ENCODE results near the gene SAMD14.
A peak's percentile ranks its signal among the peaks of the same experiment; 100 is the strongest.

Gene SAMD14

DNA sequence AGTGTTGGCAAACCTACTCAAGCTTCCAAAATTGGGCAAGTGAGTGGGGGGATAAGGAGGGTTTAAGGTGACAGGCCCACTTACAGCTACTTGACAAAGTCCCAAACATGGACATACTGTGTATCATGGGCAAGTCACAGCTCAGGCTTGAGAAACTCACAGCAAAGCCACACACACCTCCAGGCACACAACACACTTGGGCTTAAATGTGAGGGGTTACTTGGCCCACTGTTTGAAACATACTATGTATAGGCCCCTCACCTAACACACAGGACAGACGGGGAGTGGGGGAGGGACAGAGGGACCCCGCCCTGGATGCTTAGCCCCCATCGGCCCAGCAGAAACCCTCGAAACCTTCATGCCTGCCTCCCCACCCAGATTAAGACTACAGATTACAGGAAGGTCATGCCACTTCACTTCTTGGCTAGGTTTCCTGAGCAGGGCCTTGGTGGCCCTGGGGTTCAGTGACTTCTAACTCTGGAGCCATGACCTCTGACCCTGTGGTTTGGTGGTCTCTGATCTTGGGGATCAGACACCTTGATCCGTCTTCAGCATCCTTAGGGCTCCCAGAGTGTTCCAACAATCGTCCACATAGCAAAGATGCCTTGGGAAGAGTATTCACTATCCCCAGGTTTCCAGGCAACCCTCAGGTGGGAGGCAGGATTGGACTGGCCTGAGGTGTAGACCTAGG lies 2.3 kb upstream of the SAMD14 start:
- DNase-seq: no peak

- DNase-seq: no peak
Measured at GRCh38 chr17:50130559-50131305, 772 bp upstream of the SAMD14 start.

GRCh38 chr17:50129353-50129727 lies 620 bp downstream of the SAMD14 start:
- no peak for DNase-seq

- DNase-seq: no peak
Measured at GRCh38 chr17:50128441-50129352, 1.3 kb downstream of the SAMD14 start.

DNA sequence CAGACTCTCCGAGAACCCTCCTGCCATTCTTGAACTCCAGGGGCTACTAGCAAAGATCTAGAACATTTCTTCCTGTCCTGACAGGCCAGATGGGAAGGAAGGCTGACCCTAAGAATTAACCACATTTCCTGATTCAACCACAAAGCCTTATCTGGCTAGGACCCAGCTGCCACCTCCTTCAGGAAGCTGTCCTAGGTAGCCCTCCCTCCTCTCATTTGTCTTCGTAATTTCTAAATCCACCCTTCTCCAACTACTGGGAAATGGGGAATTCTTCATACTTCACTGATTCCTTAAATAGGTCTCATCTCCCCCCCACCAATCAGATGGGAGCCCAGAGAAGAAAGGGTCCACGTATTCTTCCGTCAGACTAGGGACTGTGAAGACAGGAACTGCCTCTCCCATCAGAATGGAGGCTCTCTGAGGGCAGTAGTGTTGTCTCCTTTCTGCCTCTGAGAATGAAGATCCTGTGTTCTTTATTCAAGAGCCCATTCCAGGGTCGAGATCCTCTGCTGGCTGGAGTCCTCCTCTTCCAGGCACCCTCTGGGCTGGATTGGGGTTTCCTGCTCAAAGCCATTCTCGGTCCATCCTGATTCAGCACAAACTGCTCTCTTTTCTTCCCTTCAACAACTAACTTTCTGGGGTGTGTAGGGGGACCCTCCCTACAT lies 2.1 kb downstream of the SAMD14 start:
- DNase-seq: peak; percentile 64

DNA sequence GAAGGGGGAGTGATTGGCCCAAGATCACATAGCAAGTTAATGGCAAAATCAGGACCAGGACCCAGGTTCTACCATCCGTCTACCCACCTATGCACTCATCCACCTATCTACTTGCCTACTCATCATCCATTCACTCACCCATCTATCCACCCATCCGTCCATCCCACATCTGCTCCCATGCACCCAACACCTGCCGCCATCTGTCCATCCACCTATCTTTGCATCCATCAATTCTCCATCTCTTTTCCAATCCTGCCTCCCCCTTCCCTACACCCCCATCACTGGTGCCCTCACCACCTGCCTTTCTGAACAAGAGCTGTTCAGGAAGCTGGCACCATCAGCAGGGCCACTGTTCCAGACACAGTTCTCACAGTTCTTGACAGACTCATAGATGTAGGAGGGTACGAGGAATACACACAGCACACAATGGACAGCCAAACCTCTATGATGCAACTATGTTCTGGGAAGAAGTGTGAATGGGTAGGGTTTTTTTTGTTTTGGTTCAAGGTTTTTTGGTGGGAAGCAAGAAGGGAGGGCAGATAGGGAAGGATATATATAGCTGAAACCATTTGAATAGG lies 4.5 kb downstream of the SAMD14 start:
- no peak for DNase-seq

GRCh38 chr17:50123649-50124349 lies 6.2 kb downstream of the SAMD14 start:
- no peak for DNase-seq

DNA sequence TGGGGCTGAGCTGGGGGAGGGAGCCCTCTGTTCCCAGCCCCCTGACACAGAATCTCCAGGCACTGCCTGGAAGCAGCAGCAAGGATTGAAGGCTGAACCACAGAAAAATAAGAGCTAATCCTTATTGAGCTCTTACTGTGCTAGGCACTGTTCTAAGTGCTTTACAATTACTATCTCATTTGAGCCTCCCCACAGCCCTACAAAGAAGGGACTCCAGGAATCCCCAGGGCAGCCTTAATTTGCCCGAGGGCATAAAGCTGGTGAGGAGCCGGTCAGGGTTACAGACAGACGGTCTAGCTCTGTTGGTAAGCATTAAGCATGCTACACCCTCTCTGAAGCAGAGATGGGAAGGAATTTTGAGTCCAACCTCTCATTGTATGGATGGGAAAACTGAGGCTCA lies 7.0 kb downstream of the SAMD14 start:
- no peak for DNase-seq

DNA sequence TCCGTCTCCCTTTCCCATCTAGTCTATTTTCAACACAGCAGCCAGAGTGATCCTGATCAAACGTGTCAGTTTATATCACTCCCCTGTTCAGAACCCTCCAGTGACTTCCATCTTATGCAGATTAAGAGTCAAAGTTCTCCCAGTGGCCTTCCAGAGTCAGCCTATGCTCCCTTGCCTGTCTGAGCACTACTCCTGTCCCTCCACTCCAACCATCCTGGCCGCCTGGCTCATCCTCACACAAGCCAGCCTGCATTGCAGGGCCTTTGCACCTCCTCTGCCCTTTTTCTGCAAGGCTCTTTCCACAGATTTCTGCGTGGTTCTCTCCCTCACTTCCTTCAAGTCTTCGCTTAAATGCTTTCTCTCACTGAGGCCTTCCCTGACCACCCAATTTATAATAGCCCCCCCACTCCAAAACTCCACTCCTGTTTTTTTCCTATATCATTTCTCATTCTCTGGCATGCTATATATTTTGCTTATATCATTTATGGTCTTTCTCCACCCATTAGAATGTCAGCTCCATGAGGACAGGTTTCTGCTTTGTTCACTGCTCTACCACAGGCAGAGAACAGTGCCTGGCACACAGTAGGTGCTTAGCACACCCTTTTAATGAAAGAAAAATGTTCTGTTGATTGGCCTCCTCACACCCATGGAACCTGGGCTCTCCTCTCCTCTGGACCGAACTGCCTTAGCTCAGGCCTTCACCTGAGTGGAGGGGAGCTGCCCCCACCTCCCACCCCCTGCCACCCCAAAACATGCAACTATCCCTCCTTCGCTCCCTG lies 9.3 kb downstream of the SAMD14 start:
- DNase-seq: no peak

DNA sequence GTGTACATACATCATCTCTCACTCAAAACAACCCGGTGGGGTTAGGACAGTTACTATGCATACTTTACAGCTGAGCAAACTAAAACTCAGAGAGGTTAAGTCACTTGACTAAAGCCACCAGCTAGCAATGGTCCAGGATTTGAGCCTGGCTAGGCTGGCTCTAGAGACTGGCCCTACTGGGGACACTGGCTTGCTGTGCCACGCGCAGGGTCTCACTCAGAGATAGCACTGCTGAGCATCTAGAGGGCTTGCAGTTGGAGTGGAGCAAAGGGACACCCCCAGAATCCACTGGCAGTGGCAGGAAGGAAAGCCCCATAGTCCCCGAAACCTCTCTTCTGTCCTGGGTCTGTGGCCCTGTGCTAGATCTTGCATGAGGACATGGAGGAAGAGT lies 11.1 kb downstream of the SAMD14 start:
- no peak for DNase-seq

GRCh38 chr17:50118076-50118827 lies 11.7 kb downstream of the SAMD14 start:
- DNase-seq: no peak

- DNase-seq: no peak
Measured at GRCh38 chr17:50117202-50118051, 12.5 kb downstream of the SAMD14 start.

GRCh38 chr17:50115756-50116155 lies 14.2 kb downstream of the SAMD14 start:
- no peak for DNase-seq

- peak; percentile 59 for DNase-seq
Measured at GRCh38 chr17:50114849-50115357, 15.1 kb downstream of the SAMD14 start.

GRCh38 chr17:50114401-50114800 lies 15.6 kb downstream of the SAMD14 start:
- no peak for DNase-seq

- DNase-seq: no peak
Measured at GRCh38 chr17:50113624-50114320, 16.2 kb downstream of the SAMD14 start.

GRCh38 chr17:50112694-50113093 lies 17.3 kb downstream of the SAMD14 start:
- no peak for DNase-seq

Data from GDM1 (cell line).